Hepatocyte (in vitro differentiated cells): ENCODE results near the gene S100A5.

ENCODE experiments used
- EZH2 ChIP-seq: fragments of 200-600 bp; sonication (generic); IDR thresholded peaks from 2 replicates; pipeline ENCODE4 v1.6.1; 2016; ENCODE audit warnings: antibody characterized with exemption, mild to moderate bottlenecking, borderline replicate concordance
- EZH2phosphoT487 ChIP-seq: fragments of 200-600 bp; sonication (generic); IDR thresholded peaks from one replicate; pipeline ENCODE4 v1.6.1; 2018; ENCODE audit warnings: antibody characterized with exemption, mild to moderate bottlenecking, low read depth, moderate library complexity; ENCODE audit not compliant: unreplicated experiment, severe bottlenecking
- TF ChIP-seq, protein P1 (sequence below): fragments of 200-600 bp; sonication (generic); IDR thresholded peaks from 2 replicates; pipeline ENCODE4 v1.5.1; 2016; ENCODE audit warnings: antibody characterized with exemption, mild to moderate bottlenecking; ENCODE audit not compliant: poor library complexity

DNA sequence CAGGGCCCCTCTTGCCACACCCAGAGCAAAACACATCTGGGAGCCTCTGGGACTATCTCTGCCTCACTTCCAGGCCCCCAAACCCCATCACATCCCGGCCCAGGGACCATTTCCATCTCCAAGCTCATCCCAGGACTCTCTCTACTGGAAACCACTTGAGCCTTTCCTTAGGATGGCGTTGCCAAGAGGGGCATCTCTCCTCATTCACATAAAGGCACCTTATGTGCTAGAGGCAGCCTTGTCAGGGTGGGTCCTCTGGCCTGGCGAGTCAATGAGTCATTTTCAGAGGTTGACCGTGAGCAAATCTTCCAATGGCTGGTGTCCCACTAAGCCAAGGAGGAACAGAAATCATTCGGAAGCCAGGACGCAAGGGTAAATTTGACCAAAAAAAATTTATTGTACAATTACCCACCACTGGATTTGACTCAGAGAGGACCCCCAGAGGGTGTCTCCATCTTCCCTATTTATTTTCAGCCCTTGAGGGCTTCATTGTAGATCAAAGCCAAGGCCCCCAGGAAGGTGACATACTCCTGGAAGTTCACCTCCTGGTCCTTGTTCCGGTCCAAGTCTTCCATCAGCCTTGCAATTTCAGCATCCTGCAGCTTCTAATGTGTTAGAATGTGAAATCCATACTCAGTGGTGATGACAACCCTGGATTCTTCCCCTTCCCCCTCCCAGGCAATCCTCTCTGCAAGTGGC, 6.4 kb downstream of the S100A5 start:
- TF ChIP-seq, protein P1, sequence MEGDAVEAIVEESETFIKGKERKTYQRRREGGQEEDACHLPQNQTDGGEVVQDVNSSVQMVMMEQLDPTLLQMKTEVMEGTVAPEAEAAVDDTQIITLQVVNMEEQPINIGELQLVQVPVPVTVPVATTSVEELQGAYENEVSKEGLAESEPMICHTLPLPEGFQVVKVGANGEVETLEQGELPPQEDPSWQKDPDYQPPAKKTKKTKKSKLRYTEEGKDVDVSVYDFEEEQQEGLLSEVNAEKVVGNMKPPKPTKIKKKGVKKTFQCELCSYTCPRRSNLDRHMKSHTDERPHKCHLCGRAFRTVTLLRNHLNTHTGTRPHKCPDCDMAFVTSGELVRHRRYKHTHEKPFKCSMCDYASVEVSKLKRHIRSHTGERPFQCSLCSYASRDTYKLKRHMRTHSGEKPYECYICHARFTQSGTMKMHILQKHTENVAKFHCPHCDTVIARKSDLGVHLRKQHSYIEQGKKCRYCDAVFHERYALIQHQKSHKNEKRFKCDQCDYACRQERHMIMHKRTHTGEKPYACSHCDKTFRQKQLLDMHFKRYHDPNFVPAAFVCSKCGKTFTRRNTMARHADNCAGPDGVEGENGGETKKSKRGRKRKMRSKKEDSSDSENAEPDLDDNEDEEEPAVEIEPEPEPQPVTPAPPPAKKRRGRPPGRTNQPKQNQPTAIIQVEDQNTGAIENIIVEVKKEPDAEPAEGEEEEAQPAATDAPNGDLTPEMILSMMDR, result no peak
- TF ChIP-seq EZH2phosphoT487 (no peak), EZH2 (no peak)
